Measurements from ENCODE around the gene CATSPERD.

The CATSPERD gene

GRCh38 chr19:5806133-5806489 is 85.7 kb downstream of the CATSPERD start:
- DNase-seq (ENCODE audit: low spot score in 2 of 2) (no peak), ATAC-seq (replicated peaks; ENCODE audit: extremely low read depth, poor library complexity, severe bottlenecking) (no peak)
- peaks cover 26% of the 10 kb centered on the region for H3K4me1 Mint-ChIP-seq
- H3K4me3 Mint-ChIP-seq: no peak overlapping the region
- H3K27ac Mint-ChIP-seq (ENCODE audit: low read depth): no peak overlapping the region
- no peaks in the 10 kb centered on the region for H3K9me3 Mint-ChIP-seq
- peaks cover 18% of the 10 kb centered on the region for H3K36me3 Mint-ChIP-seq (ENCODE audit: insufficient read depth)
- peaks cover 33% of the 10 kb centered on the region for H3K27me3 Mint-ChIP-seq

GRCh38 chr19:5806905-5807304 is 86.5 kb downstream of the CATSPERD start:
- no peak for ATAC-seq (replicated peaks; ENCODE audit: extremely low read depth, poor library complexity, severe bottlenecking)
- no peak overlapping the region for H3K4me3 Mint-ChIP-seq
- H3K27ac Mint-ChIP-seq (ENCODE audit: low read depth): no peak overlapping the region

GRCh38 chr19:5808120-5808816 is 87.8 kb downstream of the CATSPERD start:
- H3K36me3 Mint-ChIP-seq (ENCODE audit: insufficient read depth): peaks cover 14% of the 10 kb centered on the region
- no peak for ATAC-seq (replicated peaks; ENCODE audit: extremely low read depth, poor library complexity, severe bottlenecking)
- no peak overlapping the region for H3K4me3 Mint-ChIP-seq
- no peak overlapping the region for H3K27ac Mint-ChIP-seq (ENCODE audit: low read depth)
- peaks cover 14% of the 10 kb centered on the region for H3K4me1 Mint-ChIP-seq
- DNase-seq (ENCODE audit: low spot score in 2 of 2): no peak
- peaks cover 14% of the 10 kb centered on the region for H3K27me3 Mint-ChIP-seq
- no peaks in the 10 kb centered on the region for H3K9me3 Mint-ChIP-seq

More at GRCh38 chr19:5806905-5807304, 86.5 kb downstream of the CATSPERD start:
- Mint-ChIP-seq H3K9me3 (no peaks in the 10 kb centered on the region), H3K36me3 (ENCODE audit: insufficient read depth) (peaks cover 18% of the 10 kb centered on the region), H3K27me3 (peaks cover 27% of the 10 kb centered on the region), H3K4me1 (peaks cover 23% of the 10 kb centered on the region)
- no peak for DNase-seq (ENCODE audit: low spot score in 2 of 2)

- Mint-ChIP-seq H3K4me3 (no peak overlapping the region), H3K4me1 (peaks cover 6% of the 10 kb centered on the region), H3K36me3 (ENCODE audit: insufficient read depth) (peaks cover 13% of the 10 kb centered on the region), H3K27me3 (peaks cover 6% of the 10 kb centered on the region), H3K9me3 (no peaks in the 10 kb centered on the region), H3K27ac (ENCODE audit: low read depth) (no peak overlapping the region)
- ATAC-seq (replicated peaks; ENCODE audit: extremely low read depth, poor library complexity, severe bottlenecking): no peak
- no peak for DNase-seq (ENCODE audit: low spot score in 2 of 2)
These were observed 88.6 kb downstream of the CATSPERD start for GRCh38 chr19:5809053-5809452.

- Mint-ChIP-seq H3K36me3 (ENCODE audit: insufficient read depth) (peaks cover 10% of the 10 kb centered on the region), H3K4me3 (no peak overlapping the region), H3K27ac (ENCODE audit: low read depth) (no peak overlapping the region)
These were observed 89.0 kb downstream of the CATSPERD start for GRCh38 chr19:5809469-5809868.

GRCh38 chr19:5811117-5811516 is 90.7 kb downstream of the CATSPERD start:
- ATAC-seq (replicated peaks; ENCODE audit: extremely low read depth, poor library complexity, severe bottlenecking): no peak
- H3K4me1 Mint-ChIP-seq: no peaks in the 10 kb centered on the region
- no peaks in the 10 kb centered on the region for H3K9me3 Mint-ChIP-seq
- H3K4me3 Mint-ChIP-seq: no peak overlapping the region
- no peak for DNase-seq (ENCODE audit: low spot score in 2 of 2)
- no peak overlapping the region for H3K27ac Mint-ChIP-seq (ENCODE audit: low read depth)
- no peaks in the 10 kb centered on the region for H3K27me3 Mint-ChIP-seq
- H3K36me3 Mint-ChIP-seq (ENCODE audit: insufficient read depth): peaks cover 7% of the 10 kb centered on the region

More at GRCh38 chr19:5809469-5809868, 89.0 kb downstream of the CATSPERD start:
- H3K4me1 Mint-ChIP-seq: peaks cover 2% of the 10 kb centered on the region
- H3K27me3 Mint-ChIP-seq: peaks cover 1% of the 10 kb centered on the region
- no peak for ATAC-seq (replicated peaks; ENCODE audit: extremely low read depth, poor library complexity, severe bottlenecking)
- DNase-seq (ENCODE audit: low spot score in 2 of 2): no peak
- no peaks in the 10 kb centered on the region for H3K9me3 Mint-ChIP-seq

- ATAC-seq (replicated peaks; ENCODE audit: extremely low read depth, poor library complexity, severe bottlenecking): no peak
- no peaks in the 10 kb centered on the region for H3K36me3 Mint-ChIP-seq (ENCODE audit: insufficient read depth)
- no peaks in the 10 kb centered on the region for H3K4me1 Mint-ChIP-seq
These were observed 93.8 kb downstream of the CATSPERD start for GRCh38 chr19:5814123-5814851.

GRCh38 chr19:5814852-5815246 is 94.4 kb downstream of the CATSPERD start:
- DNase-seq (ENCODE audit: low spot score in 2 of 2): no peak
- Mint-ChIP-seq H3K4me3 (no peak overlapping the region), H3K9me3 (no peaks in the 10 kb centered on the region), H3K4me1 (no peaks in the 10 kb centered on the region), H3K27ac (ENCODE audit: low read depth) (no peak overlapping the region), H3K36me3 (ENCODE audit: insufficient read depth) (no peaks in the 10 kb centered on the region), H3K27me3 (peaks cover 18% of the 10 kb centered on the region)
- no peak for ATAC-seq (replicated peaks; ENCODE audit: extremely low read depth, poor library complexity, severe bottlenecking)

More at GRCh38 chr19:5814123-5814851, 93.8 kb downstream of the CATSPERD start:
- H3K9me3 Mint-ChIP-seq: no peaks in the 10 kb centered on the region
- no peak for DNase-seq (ENCODE audit: low spot score in 2 of 2)
- no peak overlapping the region for H3K4me3 Mint-ChIP-seq
- no peak overlapping the region for H3K27ac Mint-ChIP-seq (ENCODE audit: low read depth)
- peaks cover 18% of the 10 kb centered on the region for H3K27me3 Mint-ChIP-seq

- DNase-seq (ENCODE audit: low spot score in 2 of 2) (no peak), ATAC-seq (replicated peaks; ENCODE audit: extremely low read depth, poor library complexity, severe bottlenecking) (no peak)
- H3K27me3 Mint-ChIP-seq: peaks cover 28% of the 10 kb centered on the region
- H3K4me3 Mint-ChIP-seq: no peak overlapping the region
- peaks cover 2% of the 10 kb centered on the region for H3K36me3 Mint-ChIP-seq (ENCODE audit: insufficient read depth)
- H3K9me3 Mint-ChIP-seq: no peaks in the 10 kb centered on the region
- H3K4me1 Mint-ChIP-seq: no peaks in the 10 kb centered on the region
- H3K27ac Mint-ChIP-seq (ENCODE audit: low read depth): no peak overlapping the region
These were observed 96.8 kb downstream of the CATSPERD start for GRCh38 chr19:5817218-5817617.

GRCh38 chr19:5818594-5818993 is 98.2 kb downstream of the CATSPERD start:
- peaks cover 28% of the 10 kb centered on the region for H3K27me3 Mint-ChIP-seq
- DNase-seq (ENCODE audit: low spot score in 2 of 2) (no peak), ATAC-seq (replicated peaks; ENCODE audit: extremely low read depth, poor library complexity, severe bottlenecking) (no peak)
- H3K9me3 Mint-ChIP-seq: no peaks in the 10 kb centered on the region
- peaks cover 2% of the 10 kb centered on the region for H3K36me3 Mint-ChIP-seq (ENCODE audit: insufficient read depth)
- no peak overlapping the region for H3K27ac Mint-ChIP-seq (ENCODE audit: low read depth)
- no peaks in the 10 kb centered on the region for H3K4me1 Mint-ChIP-seq
- H3K4me3 Mint-ChIP-seq: no peak overlapping the region

- Mint-ChIP-seq H3K36me3 (ENCODE audit: insufficient read depth) (peaks cover 2% of the 10 kb centered on the region), H3K4me3 (no peak overlapping the region), H3K27me3 (peaks cover 28% of the 10 kb centered on the region), H3K27ac (ENCODE audit: low read depth) (no peak overlapping the region), H3K4me1 (no peaks in the 10 kb centered on the region), H3K9me3 (no peaks in the 10 kb centered on the region)
- DNase-seq (ENCODE audit: low spot score in 2 of 2) (no peak), ATAC-seq (replicated peaks; ENCODE audit: extremely low read depth, poor library complexity, severe bottlenecking) (no peak)
These were observed 100.3 kb downstream of the CATSPERD start for GRCh38 chr19:5820785-5821184.

GRCh38 chr19:5821521-5822180 is 101.2 kb downstream of the CATSPERD start:
- ATAC-seq (replicated peaks; ENCODE audit: extremely low read depth, poor library complexity, severe bottlenecking): no peak

More at GRCh38 chr19:5821521-5822180, 101.2 kb downstream of the CATSPERD start:
- Mint-ChIP-seq H3K4me3 (no peak overlapping the region), H3K36me3 (ENCODE audit: insufficient read depth) (peaks cover 4% of the 10 kb centered on the region), H3K27me3 (peaks cover 23% of the 10 kb centered on the region), H3K27ac (ENCODE audit: low read depth) (no peak overlapping the region), H3K9me3 (no peaks in the 10 kb centered on the region), H3K4me1 (no peaks in the 10 kb centered on the region)
- no peak for DNase-seq (ENCODE audit: low spot score in 2 of 2)

All from central memory CD8-positive, alpha-beta T cell (primary cell).